ENCODE data around the gene BMPR1B.

Gene BMPR1B

GRCh38 chr4:94961420-94961819, 203.7 kb downstream of the BMPR1B start:
- H4K20me1 ChIP-seq (ENCODE audit: insufficient read depth, low read length) = no peaks in the 10 kb centered on the region
- no peak overlapping the region for H3K4me3 ChIP-seq (ENCODE audit: low read depth in 1 of 2, low read length in 2 of 2)
- no peaks in the 10 kb centered on the region for H3K27me3 ChIP-seq (ENCODE audit: insufficient read depth, low read length, poor library complexity)
- H3K4me1 ChIP-seq (ENCODE audit: insufficient read depth, low read length) = no peaks in the 10 kb centered on the region
- TF ChIP-seq CTCF (IDR thresholded peaks at IDR 0.05; ENCODE audit: borderline replicate concordance, extremely low read depth, low read length, poor library complexity, severe bottlenecking) = no peak
- TF ChIP-seq EZH2 (IDR thresholded peaks at IDR 0.05; ENCODE audit: borderline replicate concordance, low read depth, low read length, severe bottlenecking) = no peak
- no peaks in the 10 kb centered on the region for H3K79me2 ChIP-seq (ENCODE audit: insufficient read depth, low read length)
- ATAC-seq (ENCODE audit: insufficient read depth, low read depth) (no peak), DNase-seq (no peak)
- H3K36me3 ChIP-seq (ENCODE audit: insufficient read depth, low read length) = no peaks in the 10 kb centered on the region
- no peak overlapping the region for H2AFZ ChIP-seq (ENCODE audit: low read depth, low read length)
- H3K9ac ChIP-seq (ENCODE audit: low read depth, low read length) = no peak overlapping the region
- no peak overlapping the region for H3K4me2 ChIP-seq (ENCODE audit: insufficient read depth, low read length)
- H3K27ac ChIP-seq (ENCODE audit: low read length) = no peak overlapping the region
- peaks cover 3% of the 10 kb centered on the region for H3K9me3 ChIP-seq (ENCODE audit: insufficient read depth, low read length, severe bottlenecking)

GRCh38 chr4:94962484-94962883, 204.7 kb downstream of the BMPR1B start:
- DNase-seq = no peak
- H3K79me2 ChIP-seq (ENCODE audit: insufficient read depth, low read length) = no peaks in the 10 kb centered on the region
- no peaks in the 10 kb centered on the region for H3K36me3 ChIP-seq (ENCODE audit: insufficient read depth, low read length)
- TF ChIP-seq CTCF (IDR thresholded peaks at IDR 0.05; ENCODE audit: borderline replicate concordance, extremely low read depth, low read length, poor library complexity, severe bottlenecking) (no peak), EZH2 (IDR thresholded peaks at IDR 0.05; ENCODE audit: borderline replicate concordance, low read depth, low read length, severe bottlenecking) (no peak)
- no peak for ATAC-seq (ENCODE audit: insufficient read depth, low read depth)
- no peaks in the 10 kb centered on the region for H4K20me1 ChIP-seq (ENCODE audit: insufficient read depth, low read length)
- H3K9me3 ChIP-seq (ENCODE audit: insufficient read depth, low read length, severe bottlenecking) = peaks cover 3% of the 10 kb centered on the region
- H3K4me2 ChIP-seq (ENCODE audit: insufficient read depth, low read length) = no peak overlapping the region
- no peak overlapping the region for H2AFZ ChIP-seq (ENCODE audit: low read depth, low read length)
- H3K9ac ChIP-seq (ENCODE audit: low read depth, low read length) = no peak overlapping the region
- no peaks in the 10 kb centered on the region for H3K4me1 ChIP-seq (ENCODE audit: insufficient read depth, low read length)
- no peak overlapping the region for H3K27ac ChIP-seq (ENCODE audit: low read length)
- H3K4me3 ChIP-seq (ENCODE audit: low read depth in 1 of 2, low read length in 2 of 2) = no peak overlapping the region
- H3K27me3 ChIP-seq (ENCODE audit: insufficient read depth, low read length, poor library complexity) = no peaks in the 10 kb centered on the region

- Histone ChIP-seq H3K79me2 (ENCODE audit: insufficient read depth, low read length) (no peaks in the 10 kb centered on the region), H2AFZ (ENCODE audit: low read depth, low read length) (no peak overlapping the region), H3K27ac (ENCODE audit: low read length) (no peak overlapping the region)
Observed at GRCh38 chr4:94965852-94966251, 208.1 kb downstream of the BMPR1B start.

More at GRCh38 chr4:94965852-94966251, 208.1 kb downstream of the BMPR1B start:
- Histone ChIP-seq H3K27me3 (ENCODE audit: insufficient read depth, low read length, poor library complexity) (no peaks in the 10 kb centered on the region), H3K9me3 (ENCODE audit: insufficient read depth, low read length, severe bottlenecking) (peaks cover 3% of the 10 kb centered on the region), H4K20me1 (ENCODE audit: insufficient read depth, low read length) (no peaks in the 10 kb centered on the region), H3K9ac (ENCODE audit: low read depth, low read length) (no peak overlapping the region), H3K4me1 (ENCODE audit: insufficient read depth, low read length) (no peaks in the 10 kb centered on the region), H3K4me2 (ENCODE audit: insufficient read depth, low read length) (no peak overlapping the region), H3K4me3 (ENCODE audit: low read depth in 1 of 2, low read length in 2 of 2) (no peak overlapping the region), H3K36me3 (ENCODE audit: insufficient read depth, low read length) (no peaks in the 10 kb centered on the region)
- no peak for TF ChIP-seq EZH2 (IDR thresholded peaks at IDR 0.05; ENCODE audit: borderline replicate concordance, low read depth, low read length, severe bottlenecking)
- no peak for TF ChIP-seq CTCF (IDR thresholded peaks at IDR 0.05; ENCODE audit: borderline replicate concordance, extremely low read depth, low read length, poor library complexity, severe bottlenecking)
- DNase-seq (no peak), ATAC-seq (ENCODE audit: insufficient read depth, low read depth) (no peak)

All from DND-41 (cell line).